Liver (tissue), 9 donors: Measurements from ENCODE around the gene PLA1A. TPM values are rescaled to one million over a fixed set of nuclear protein-coding genes. Genes with fewer than 3 reads are reported as not detected.

ENCODE experiments used
- DNase-seq: peaks from one replicate; pipeline ENCODE4 v3.0.0-alpha.2; 2017; ENCODE audit warnings: low spot score
- H3K27ac ChIP-seq, 2 donors: one replicate each; pipeline ENCODE4 v1.7.0; 2013; ENCODE audit warnings: inconsistent platforms in 2 of 2, low read length in 2 of 2, control low read depth in 1 of 2, low read depth in 1 of 2, mild to moderate bottlenecking in 1 of 2
- H3K27me3 ChIP-seq, 4 donors: one replicate each; pipeline versions ENCODE4 v1.6.1 to v1.7.0; 2013; ENCODE audit warnings: low read length in 3 of 4, inconsistent platforms in 1 of 4, mild to moderate bottlenecking in 1 of 4, moderate library complexity in 1 of 4; ENCODE audit not compliant: control insufficient read depth in 4 of 4, insufficient read depth in 4 of 4
- H3K36me3 ChIP-seq, 4 donors: one replicate each; pipeline versions ENCODE4 v1.6.1 to v1.7.0; 2013; ENCODE audit warnings: low read length in 3 of 4, mild to moderate bottlenecking in 3 of 4, low read depth in 1 of 4, moderate library complexity in 1 of 4; ENCODE audit not compliant: control insufficient read depth in 4 of 4, insufficient read depth in 3 of 4
- H3K4me1 ChIP-seq, 4 donors: one replicate each; pipeline versions ENCODE4 v1.6.1 to v1.7.0; 2013; ENCODE audit warnings: low read length in 3 of 4, mild to moderate bottlenecking in 3 of 4, moderate library complexity in 1 of 4; ENCODE audit not compliant: control insufficient read depth in 4 of 4, insufficient read depth in 4 of 4
- H3K4me3 ChIP-seq, 3 donors: one replicate each; pipeline versions ENCODE4 v1.6.1 to v1.7.0; 2013; ENCODE audit warnings: low read length in 3 of 3, control low read depth in 1 of 3, low read depth in 1 of 3, mild to moderate bottlenecking in 1 of 3
- H3K9ac ChIP-seq, 2 donors: one replicate each; pipeline ENCODE4 v1.7.0; 2013; ENCODE audit warnings: low read length in 2 of 2, mild to moderate bottlenecking in 2 of 2, moderate library complexity in 2 of 2, control low read depth in 1 of 2, low read depth in 1 of 2
- H3K9me3 ChIP-seq, 4 donors: one replicate each; pipeline versions ENCODE4 v1.6.1 to v1.7.0; 2013; ENCODE audit warnings: low read length in 3 of 4; ENCODE audit not compliant: control insufficient read depth in 4 of 4
- EGR1 ChIP-seq, 2 donors: IDR thresholded peaks; 2 replicates each; pipeline ENCODE4 v1.6.1; 2016 to 2018; ENCODE audit warnings: antibody characterized with exemption in 2 of 2, low read depth in 2 of 2
- FOXA2 ChIP-seq: IDR thresholded peaks from 2 replicates; pipeline ENCODE4 v1.6.1; 2016; ENCODE audit warnings: antibody characterized with exemption
- GABPA ChIP-seq, 2 donors: IDR thresholded peaks in 1 of 2; conservative IDR thresholded peaks in 1 of 2; 2 replicates each; pipeline ENCODE4 v1.6.1; 2016; ENCODE audit warnings: antibody characterized with exemption in 2 of 2, mild to moderate bottlenecking in 1 of 2, moderate library complexity in 1 of 2
- HNF4A ChIP-seq, 2 donors: conservative IDR thresholded peaks; 2 replicates each; pipeline ENCODE4 v1.6.1; 2016; ENCODE audit warnings: antibody characterized with exemption in 2 of 2, mild to moderate bottlenecking in 2 of 2
- HNF4G ChIP-seq: IDR thresholded peaks from 2 replicates; pipeline ENCODE4 v1.6.1; 2016; ENCODE audit warnings: antibody characterized with exemption
- JUND ChIP-seq, 2 donors: IDR thresholded peaks; 2 replicates each; pipeline ENCODE4 v1.6.1; 2016; ENCODE audit warnings: antibody characterized with exemption in 2 of 2
- RAD21 ChIP-seq, 2 donors: IDR thresholded peaks; 2 replicates each; pipeline ENCODE4 v1.6.1; 2016; ENCODE audit warnings: antibody characterized with exemption in 2 of 2, mild to moderate bottlenecking in 2 of 2
- RXRA ChIP-seq, 2 donors: IDR thresholded peaks; 2 replicates each; pipeline ENCODE4 v1.6.1; 2017 to 2018; ENCODE audit warnings: antibody characterized with exemption in 2 of 2, mild to moderate bottlenecking in 1 of 2
- SP1 ChIP-seq: IDR thresholded peaks from 2 replicates; pipeline ENCODE4 v1.6.1; 2018; ENCODE audit warnings: antibody characterized with exemption, mild to moderate bottlenecking
- TAF1 ChIP-seq: conservative IDR thresholded peaks from 2 replicates; pipeline ENCODE4 v1.6.1; 2016; ENCODE audit warnings: antibody characterized with exemption, mild to moderate bottlenecking
- YY1 ChIP-seq: IDR thresholded peaks from 2 replicates; pipeline ENCODE4 v1.6.1; 2016; ENCODE audit warnings: antibody characterized with exemption, mild to moderate bottlenecking
- WGBS: extraction: QIAGEN DNeasy Blood & Tissue Kit; methylation state at CpG from one replicate; pipeline ENCODE4 v1.1.7; 2013; 5-methylcytosine and 5-hydroxymethylcytosine counted together
- polyA plus RNA-seq, 2 donors: library from polyadenylated mRNA; stranded (reverse) in 1 of 2; unstranded in 1 of 2; fragments of 200-250 nt in 1 of 2; fragments of >200 nt in 1 of 2; fragmentation: Nextera tagmentation in 1 of 2; extraction: Ambion mirVana in 1 of 2; gene quantifications; one replicate each; pipeline versions ENCODE4 v1.2.1 to v1.2.3, GENCODE V29; 2013 to 2015
- total RNA-seq, 2 donors: library from RNA; depleted of rRNA; stranded (reverse); fragments of >200 nt; gene quantifications; one replicate each; pipeline ENCODE4 v1.2.3, GENCODE V29; 2014
- TF ChIP-seq, protein P1 (sequence below): fragments of 150-350 bp; IDR thresholded peaks from 2 replicates; pipeline ENCODE4 v1.5.1; 2017; ENCODE audit warnings: improper control_type of control experiment, low read depth, low read length; ENCODE audit not compliant: missing input control
- TF ChIP-seq, protein P2 (sequence below): IDR thresholded peaks from 2 replicates; pipeline ENCODE4 v1.6.1; 2016; ENCODE audit warnings: antibody characterized with exemption
- TF ChIP-seq, protein P3 (sequence below): IDR thresholded peaks from 2 replicates; pipeline ENCODE4 v1.6.1; 2016; ENCODE audit warnings: antibody characterized with exemption
- donor health status: healthy.
- donor health status: healthy.
- donor health status: healthy.
- donor health status: healthy.
- donor health status: healthy.

Gene PLA1A
- total and polyA plus RNA-seq, 4 donors: 6.0 to 63.9 (median 33.0) TPM

DNA sequence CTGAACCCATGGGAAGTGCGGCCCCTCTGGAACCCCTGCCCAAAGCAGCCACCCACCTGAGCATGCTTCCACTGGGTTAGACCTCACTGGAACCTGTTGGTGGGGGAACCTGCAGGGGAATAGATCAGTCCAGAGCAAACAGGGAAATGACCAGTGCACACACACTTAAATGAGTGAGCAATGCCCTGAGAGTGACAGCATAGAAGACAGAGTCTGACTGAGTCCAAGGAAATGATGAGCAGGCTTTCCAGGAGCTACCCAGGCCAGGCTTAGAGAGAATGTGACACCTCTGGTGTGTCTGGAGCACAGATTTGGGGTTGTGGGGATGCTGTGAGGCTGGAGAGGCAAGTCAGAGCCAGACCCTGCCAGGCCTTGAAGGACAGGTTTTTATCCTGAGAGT lies 28.5 kb downstream of the PLA1A start:
- Histone ChIP-seq H3K36me3 (peaks cover 0 to 6% (median 3%) of the 10 kb centered on the region in 4 donors), H3K27ac (no peak overlapping the region), H3K27me3 (no peaks in the 10 kb centered on the region), H3K9me3 (no peaks in the 10 kb centered on the region), H3K9ac (no peak overlapping the region), H3K4me1 (no peaks in the 10 kb centered on the region), H3K4me3 (no peak overlapping the region)
- TF ChIP-seq RAD21 (IDR thresholded peaks at IDR 0.05) (no peak), GABPA (IDR thresholded peaks at IDR 0.05 in 1 of 2, conservative IDR thresholded peaks at IDR 0.05 in 1 of 2) (no peak), FOXA2 (no peak), RXRA (IDR thresholded peaks at IDR 0.05) (no peak), HNF4A (conservative IDR thresholded peaks at IDR 0.05) (no peak), HNF4G (no peak), TAF1 (no peak), EGR1 (IDR thresholded peaks at IDR 0.05; ENCODE audit: low read depth in 2 of 2) (no peak)
- TF ChIP-seq, protein P1, sequence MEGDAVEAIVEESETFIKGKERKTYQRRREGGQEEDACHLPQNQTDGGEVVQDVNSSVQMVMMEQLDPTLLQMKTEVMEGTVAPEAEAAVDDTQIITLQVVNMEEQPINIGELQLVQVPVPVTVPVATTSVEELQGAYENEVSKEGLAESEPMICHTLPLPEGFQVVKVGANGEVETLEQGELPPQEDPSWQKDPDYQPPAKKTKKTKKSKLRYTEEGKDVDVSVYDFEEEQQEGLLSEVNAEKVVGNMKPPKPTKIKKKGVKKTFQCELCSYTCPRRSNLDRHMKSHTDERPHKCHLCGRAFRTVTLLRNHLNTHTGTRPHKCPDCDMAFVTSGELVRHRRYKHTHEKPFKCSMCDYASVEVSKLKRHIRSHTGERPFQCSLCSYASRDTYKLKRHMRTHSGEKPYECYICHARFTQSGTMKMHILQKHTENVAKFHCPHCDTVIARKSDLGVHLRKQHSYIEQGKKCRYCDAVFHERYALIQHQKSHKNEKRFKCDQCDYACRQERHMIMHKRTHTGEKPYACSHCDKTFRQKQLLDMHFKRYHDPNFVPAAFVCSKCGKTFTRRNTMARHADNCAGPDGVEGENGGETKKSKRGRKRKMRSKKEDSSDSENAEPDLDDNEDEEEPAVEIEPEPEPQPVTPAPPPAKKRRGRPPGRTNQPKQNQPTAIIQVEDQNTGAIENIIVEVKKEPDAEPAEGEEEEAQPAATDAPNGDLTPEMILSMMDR: no peak
- TF ChIP-seq, protein P2, sequence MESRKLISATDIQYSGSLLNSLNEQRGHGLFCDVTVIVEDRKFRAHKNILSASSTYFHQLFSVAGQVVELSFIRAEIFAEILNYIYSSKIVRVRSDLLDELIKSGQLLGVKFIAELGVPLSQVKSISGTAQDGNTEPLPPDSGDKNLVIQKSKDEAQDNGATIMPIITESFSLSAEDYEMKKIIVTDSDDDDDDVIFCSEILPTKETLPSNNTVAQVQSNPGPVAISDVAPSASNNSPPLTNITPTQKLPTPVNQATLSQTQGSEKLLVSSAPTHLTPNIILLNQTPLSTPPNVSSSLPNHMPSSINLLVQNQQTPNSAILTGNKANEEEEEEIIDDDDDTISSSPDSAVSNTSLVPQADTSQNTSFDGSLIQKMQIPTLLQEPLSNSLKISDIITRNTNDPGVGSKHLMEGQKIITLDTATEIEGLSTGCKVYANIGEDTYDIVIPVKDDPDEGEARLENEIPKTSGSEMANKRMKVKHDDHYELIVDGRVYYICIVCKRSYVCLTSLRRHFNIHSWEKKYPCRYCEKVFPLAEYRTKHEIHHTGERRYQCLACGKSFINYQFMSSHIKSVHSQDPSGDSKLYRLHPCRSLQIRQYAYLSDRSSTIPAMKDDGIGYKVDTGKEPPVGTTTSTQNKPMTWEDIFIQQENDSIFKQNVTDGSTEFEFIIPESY: no peak
- no peak for DNase-seq
- WGBS: 98% methylated on average over 1 of the region's 1 CpG

DNA sequence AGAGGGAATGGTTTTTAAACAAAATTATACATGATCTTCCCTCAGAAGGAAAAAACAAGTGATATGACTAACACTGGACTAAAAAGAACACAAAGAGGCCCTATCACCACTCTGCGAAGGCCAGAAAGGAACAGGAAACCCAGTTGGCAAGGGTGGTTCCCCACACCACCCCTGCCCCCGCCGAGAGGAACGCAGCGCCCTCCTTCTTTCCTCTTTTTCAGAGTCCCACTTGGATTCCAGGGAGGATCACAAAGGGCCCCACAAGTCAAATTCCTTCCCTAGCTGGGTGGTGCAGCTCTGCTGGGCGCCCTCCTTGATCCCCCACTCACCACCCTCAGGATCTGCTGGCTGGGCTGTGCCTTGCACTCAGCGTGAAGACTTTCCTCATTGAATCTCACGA lies 29.8 kb downstream of the PLA1A start:
- Histone ChIP-seq H3K9ac (no peak overlapping the region), H3K27ac (no peak overlapping the region), H3K27me3 (no peaks in the 10 kb centered on the region), H3K36me3 (peaks cover 0 to 3% (median 0%) of the 10 kb centered on the region in 4 donors), H3K4me3 (no peak overlapping the region), H3K9me3 (no peaks in the 10 kb centered on the region), H3K4me1 (no peaks in the 10 kb centered on the region)
- TF ChIP-seq GABPA (IDR thresholded peaks at IDR 0.05 in 1 of 2, conservative IDR thresholded peaks at IDR 0.05 in 1 of 2): no peak
- TF ChIP-seq TAF1: no peak
- no peak for TF ChIP-seq SP1
- no peak for TF ChIP-seq YY1
- TF ChIP-seq JUND (IDR thresholded peaks at IDR 0.05): no peak
- TF ChIP-seq, protein P2: no peak
- TF ChIP-seq HNF4A (conservative IDR thresholded peaks at IDR 0.05): no peak
- no peak for TF ChIP-seq EGR1 (IDR thresholded peaks at IDR 0.05; ENCODE audit: low read depth in 2 of 2)
- TF ChIP-seq, protein P3, sequence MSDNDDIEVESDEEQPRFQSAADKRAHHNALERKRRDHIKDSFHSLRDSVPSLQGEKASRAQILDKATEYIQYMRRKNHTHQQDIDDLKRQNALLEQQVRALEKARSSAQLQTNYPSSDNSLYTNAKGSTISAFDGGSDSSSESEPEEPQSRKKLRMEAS: no peak
- no peak for DNase-seq
- 79% methylated on average over 8 of the region's 8 CpGs for WGBS
